Stimulated activated memory B cell treated with anti-CD40 and anti-IgM and Interleukin-4, amounts not matched to agents 10 μg/mL and 1 μg/mL and 100 μg/mL, for 72 hours (primary cell): ENCODE results near the gene APC.
"Not testable (repeated sequence)": the region's sequence is repeated elsewhere in the genome, so short reads cannot be mapped to it uniquely, and the experiment has no call there.

ENCODE experiments used
- ATAC-seq: fragments of 150-1000 bp; cut with Tn5 transposase; 2 replicates; pipeline ENCODE4 v1.10.0; 2021
- H3K27ac Mint-ChIP-seq: one replicate; pipeline ENCODE4 v1.8.0; 2022; ENCODE audit warnings: mild to moderate bottlenecking, mixed read lengths
- H3K27me3 Mint-ChIP-seq: one replicate; pipeline ENCODE4 v1.8.0; 2022; ENCODE audit warnings: mixed read lengths
- H3K36me3 Mint-ChIP-seq: one replicate; pipeline ENCODE4 v1.8.0; 2022; ENCODE audit warnings: mixed read lengths
- H3K4me1 Mint-ChIP-seq: one replicate; pipeline ENCODE4 v1.8.0; 2022; ENCODE audit warnings: mixed read lengths
- H3K4me3 Mint-ChIP-seq: one replicate; pipeline ENCODE4 v1.8.0; 2022; ENCODE audit warnings: mild to moderate bottlenecking, moderate library complexity, mixed read lengths
- H3K9me3 Mint-ChIP-seq: one replicate; pipeline ENCODE4 v1.8.0; 2022; ENCODE audit warnings: mixed read lengths

The APC gene

GRCh38 chr5:112876362-112876761 lies 138.7 kb downstream of the APC start:
- H3K4me3 Mint-ChIP-seq: no peak overlapping the region
- H3K4me1 Mint-ChIP-seq: peaks cover 20% of the 10 kb centered on the region
- ATAC-seq: no peak
- no peaks in the 10 kb centered on the region for H3K27me3 Mint-ChIP-seq
- peaks cover 22% of the 10 kb centered on the region for H3K36me3 Mint-ChIP-seq
- H3K9me3 Mint-ChIP-seq: no peaks in the 10 kb centered on the region
- no peak overlapping the region for H3K27ac Mint-ChIP-seq

GRCh38 chr5:112878101-112878500 lies 140.4 kb downstream of the APC start:
- H3K4me3 Mint-ChIP-seq: no peak overlapping the region
- no peak for ATAC-seq
- H3K27ac Mint-ChIP-seq: peak overlapping the region; percentile 78
- peaks cover 15% of the 10 kb centered on the region for H3K36me3 Mint-ChIP-seq
- no peaks in the 10 kb centered on the region for H3K9me3 Mint-ChIP-seq
- H3K4me1 Mint-ChIP-seq: peaks cover 20% of the 10 kb centered on the region
- no peaks in the 10 kb centered on the region for H3K27me3 Mint-ChIP-seq

GRCh38 chr5:112878760-112879159 lies 141.1 kb downstream of the APC start:
- no peaks in the 10 kb centered on the region for H3K27me3 Mint-ChIP-seq
- peak overlapping the region; percentile 5 for H3K4me3 Mint-ChIP-seq
- H3K9me3 Mint-ChIP-seq: no peaks in the 10 kb centered on the region
- H3K4me1 Mint-ChIP-seq: peaks cover 20% of the 10 kb centered on the region
- H3K36me3 Mint-ChIP-seq: peaks cover 15% of the 10 kb centered on the region
- H3K27ac Mint-ChIP-seq: peak overlapping the region; percentile 78
- peak; percentile 84 for ATAC-seq

GRCh38 chr5:112880219-112880964 lies 142.7 kb downstream of the APC start:
- H3K36me3 Mint-ChIP-seq: peaks cover 15% of the 10 kb centered on the region
- no peak overlapping the region for H3K27ac Mint-ChIP-seq
- peaks cover 20% of the 10 kb centered on the region for H3K4me1 Mint-ChIP-seq
- H3K4me3 Mint-ChIP-seq: no peak overlapping the region
- no peak for ATAC-seq
- H3K27me3 Mint-ChIP-seq: no peaks in the 10 kb centered on the region
- no peaks in the 10 kb centered on the region for H3K9me3 Mint-ChIP-seq

GRCh38 chr5:112883192-112883591 lies 145.5 kb downstream of the APC start:
- peak; percentile 16 for ATAC-seq
- no peaks in the 10 kb centered on the region for H3K9me3 Mint-ChIP-seq
- no peak overlapping the region for H3K4me3 Mint-ChIP-seq
- no peak overlapping the region for H3K27ac Mint-ChIP-seq
- peaks cover 9% of the 10 kb centered on the region for H3K4me1 Mint-ChIP-seq
- H3K36me3 Mint-ChIP-seq: peaks cover 12% of the 10 kb centered on the region
- H3K27me3 Mint-ChIP-seq: no peaks in the 10 kb centered on the region

- no peak overlapping the region for H3K4me3 Mint-ChIP-seq
- no peak overlapping the region for H3K27ac Mint-ChIP-seq
- peaks cover 14% of the 10 kb centered on the region for H3K36me3 Mint-ChIP-seq
- ATAC-seq: no peak
- H3K9me3 Mint-ChIP-seq: no peaks in the 10 kb centered on the region
- peaks cover 5% of the 10 kb centered on the region for H3K4me1 Mint-ChIP-seq
- no peaks in the 10 kb centered on the region for H3K27me3 Mint-ChIP-seq
Observed at GRCh38 chr5:112885001-112885400, 147.3 kb downstream of the APC start.

- Mint-ChIP-seq H3K36me3 (peaks cover 21% of the 10 kb centered on the region), H3K27me3 (no peaks in the 10 kb centered on the region), H3K4me1 (peaks cover 12% of the 10 kb centered on the region), H3K4me3 (no peak overlapping the region), H3K27ac (no peak overlapping the region), H3K9me3 (no peaks in the 10 kb centered on the region)
- ATAC-seq: no peak
Observed at GRCh38 chr5:112886975-112887374, 149.3 kb downstream of the APC start.

GRCh38 chr5:112892066-112892465 lies 154.4 kb downstream of the APC start:
- H3K36me3 Mint-ChIP-seq: peaks cover 39% of the 10 kb centered on the region
- H3K27ac Mint-ChIP-seq: peak overlapping the region; percentile 13
- peaks cover 31% of the 10 kb centered on the region for H3K4me1 Mint-ChIP-seq
- not testable (repeated sequence) for H3K27me3 Mint-ChIP-seq, H3K9me3 Mint-ChIP-seq, H3K4me3 Mint-ChIP-seq, ATAC-seq

- Mint-ChIP-seq H3K4me3 (no peak overlapping the region), H3K27me3 (no peaks in the 10 kb centered on the region), H3K9me3 (no peaks in the 10 kb centered on the region), H3K27ac (no peak overlapping the region), H3K4me1 (peaks cover 38% of the 10 kb centered on the region), H3K36me3 (peaks cover 46% of the 10 kb centered on the region)
- no peak for ATAC-seq
Observed at GRCh38 chr5:112892776-112893175, 155.1 kb downstream of the APC start.

- ATAC-seq: no peak
- Mint-ChIP-seq H3K36me3 (peaks cover 50% of the 10 kb centered on the region), H3K4me1 (peaks cover 35% of the 10 kb centered on the region), H3K27ac (peak overlapping the region; percentile 54), H3K27me3 (no peaks in the 10 kb centered on the region), H3K9me3 (no peaks in the 10 kb centered on the region), H3K4me3 (no peak overlapping the region)
Observed at GRCh38 chr5:112895682-112896081, 158.0 kb downstream of the APC start.
